Body of pancreas (tissue), 4 donors: ENCODE measurements around the gene BOD1. TPM values are rescaled to one million over a fixed set of nuclear protein-coding genes. Genes with fewer than 3 reads are reported as not detected.
A peak's percentile ranks its signal among the peaks of the same experiment; 100 is the strongest.

ENCODE experiments used
- ATAC-seq: fragments of 150-250 bp; one replicate; pipeline ENCODE4 v1.9.1; 2016
- DNase-seq, 4 donors: peaks; one replicate each; pipeline ENCODE4 v3.0.0-alpha.2; 2019
- H3K27ac ChIP-seq, 4 donors: fragments of 200-600 bp; sonication (generic); 1 replicate in 3 of 4; 2 replicates in 1 of 4; pipeline versions ENCODE4 v1.5.1 to v1.6.1; 2016 to 2019; ENCODE audit warnings: mild to moderate bottlenecking in 1 of 4, mixed read lengths in 1 of 4, moderate library complexity in 1 of 4
- H3K27me3 ChIP-seq, 2 donors: fragments of 200-600 bp; sonication (generic); one replicate each; pipeline ENCODE4 v1.6.0; 2016; ENCODE audit warnings: mild to moderate bottlenecking in 1 of 2
- H3K36me3 ChIP-seq, 2 donors: fragments of 200-600 bp; sonication (generic); replicated peaks in 1 of 2; 2 replicates each; pipeline ENCODE4 v1.5.1; 2016; ENCODE audit warnings: low read depth in 2 of 2; ENCODE audit not compliant: insufficient read depth in 1 of 2
- H3K4me1 ChIP-seq: fragments of 200-600 bp; sonication (generic); one replicate; pipeline ENCODE4 v1.6.0; 2016
- H3K4me3 ChIP-seq, 2 donors: fragments of 200-600 bp; sonication (generic); 1 replicate in 1 of 2; 2 replicates in 1 of 2; pipeline ENCODE4 v1.5.1; 2016 to 2019
- H3K9me3 ChIP-seq, 3 donors: fragments of 200-600 bp; sonication (generic); 1 replicate in 2 of 3; 2 replicates in 1 of 3; pipeline ENCODE4 v1.5.1; 2016
- POLR2A ChIP-seq, 3 donors: fragments of 450-650 bp; IDR thresholded peaks; one replicate each; pipeline ENCODE4 v1.6.1; 2016; ENCODE audit warnings: antibody characterized with exemption in 3 of 3, mild to moderate bottlenecking in 2 of 3
- WGBS, 2 donors: methylation state at CpG; one replicate each; pipeline ENCODE4 v1.1.5; 2017; 5-methylcytosine and 5-hydroxymethylcytosine counted together
- intact Hi-C: fragments of 100-400 bp; cut with DNase I; formaldehyde crosslinking; loops from one replicate; pipeline ENCODE4 v1.15.1; 2023
- total RNA-seq, 2 donors: library from RNA; depleted of rRNA; stranded (reverse); fragments of >200 nt; gene quantifications; one replicate each; pipeline ENCODE4 v1.1.0, GENCODE V29; 2016
- TF ChIP-seq, protein P1 (sequence below), 7 experiments: fragments of 450-650 bp in 4 of 7; fragments of 200-600 bp in 3 of 7; sonication (generic) in 3 of 7; IDR thresholded peaks; one replicate each; pipeline ENCODE4 v1.5.1; 2016 to 2019; ENCODE audit warnings: antibody characterized with exemption in 7 of 7

The BOD1 gene
- total RNA-seq, 2 donors from 2014 or later = 32.7 to 36.9 TPM

DNA sequence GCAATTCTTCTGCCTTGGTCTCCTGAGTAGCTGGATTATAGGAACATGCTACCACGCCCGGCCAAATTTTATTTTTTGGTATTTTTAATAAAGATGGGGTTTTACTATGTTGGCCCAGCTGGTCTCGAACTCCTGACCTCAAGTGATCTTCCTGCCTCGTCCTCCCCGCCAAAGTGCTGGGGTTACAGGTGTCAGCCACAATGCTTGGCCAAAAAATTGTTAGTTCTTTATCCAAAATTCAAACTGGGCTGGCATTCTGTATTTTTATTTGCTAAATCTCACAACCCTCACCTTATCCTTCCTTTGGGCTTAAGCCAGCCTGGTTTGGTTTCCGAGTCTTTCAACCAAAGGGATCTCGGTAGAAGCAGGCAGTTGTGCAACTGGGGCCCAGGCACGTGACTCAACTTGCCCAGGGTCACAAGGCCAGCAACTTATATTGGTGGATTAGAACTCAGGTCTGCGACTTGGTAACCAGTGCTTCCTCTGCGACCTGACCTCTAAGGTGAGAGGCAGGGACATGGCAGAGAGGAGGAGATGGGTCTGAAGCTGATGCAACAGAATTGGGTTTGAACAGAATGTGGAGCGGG is 26.5 kb upstream of the BOD1 start:
- H3K4me1 ChIP-seq = no peaks in the 10 kb centered on the region
- H3K27ac ChIP-seq = no peak overlapping the region
- H3K4me3 ChIP-seq = no peak overlapping the region
- ATAC-seq (no peak), DNase-seq (no peak)
- no peak for TF ChIP-seq POLR2A (IDR thresholded peaks at IDR 0.05)
- TF ChIP-seq, protein P1, sequence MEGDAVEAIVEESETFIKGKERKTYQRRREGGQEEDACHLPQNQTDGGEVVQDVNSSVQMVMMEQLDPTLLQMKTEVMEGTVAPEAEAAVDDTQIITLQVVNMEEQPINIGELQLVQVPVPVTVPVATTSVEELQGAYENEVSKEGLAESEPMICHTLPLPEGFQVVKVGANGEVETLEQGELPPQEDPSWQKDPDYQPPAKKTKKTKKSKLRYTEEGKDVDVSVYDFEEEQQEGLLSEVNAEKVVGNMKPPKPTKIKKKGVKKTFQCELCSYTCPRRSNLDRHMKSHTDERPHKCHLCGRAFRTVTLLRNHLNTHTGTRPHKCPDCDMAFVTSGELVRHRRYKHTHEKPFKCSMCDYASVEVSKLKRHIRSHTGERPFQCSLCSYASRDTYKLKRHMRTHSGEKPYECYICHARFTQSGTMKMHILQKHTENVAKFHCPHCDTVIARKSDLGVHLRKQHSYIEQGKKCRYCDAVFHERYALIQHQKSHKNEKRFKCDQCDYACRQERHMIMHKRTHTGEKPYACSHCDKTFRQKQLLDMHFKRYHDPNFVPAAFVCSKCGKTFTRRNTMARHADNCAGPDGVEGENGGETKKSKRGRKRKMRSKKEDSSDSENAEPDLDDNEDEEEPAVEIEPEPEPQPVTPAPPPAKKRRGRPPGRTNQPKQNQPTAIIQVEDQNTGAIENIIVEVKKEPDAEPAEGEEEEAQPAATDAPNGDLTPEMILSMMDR (IDR thresholded peaks at IDR 0.05) = no peak
- H3K36me3 ChIP-seq = no peaks in the 10 kb centered on the region
- H3K9me3 ChIP-seq = no peaks in the 10 kb centered on the region
- intact Hi-C loops = no loop called here
- WGBS, 2 donors = 82 to 87% methylated on average over 11 of the region's 11 CpGs
- no peaks in the 10 kb centered on the region for H3K27me3 ChIP-seq

DNA sequence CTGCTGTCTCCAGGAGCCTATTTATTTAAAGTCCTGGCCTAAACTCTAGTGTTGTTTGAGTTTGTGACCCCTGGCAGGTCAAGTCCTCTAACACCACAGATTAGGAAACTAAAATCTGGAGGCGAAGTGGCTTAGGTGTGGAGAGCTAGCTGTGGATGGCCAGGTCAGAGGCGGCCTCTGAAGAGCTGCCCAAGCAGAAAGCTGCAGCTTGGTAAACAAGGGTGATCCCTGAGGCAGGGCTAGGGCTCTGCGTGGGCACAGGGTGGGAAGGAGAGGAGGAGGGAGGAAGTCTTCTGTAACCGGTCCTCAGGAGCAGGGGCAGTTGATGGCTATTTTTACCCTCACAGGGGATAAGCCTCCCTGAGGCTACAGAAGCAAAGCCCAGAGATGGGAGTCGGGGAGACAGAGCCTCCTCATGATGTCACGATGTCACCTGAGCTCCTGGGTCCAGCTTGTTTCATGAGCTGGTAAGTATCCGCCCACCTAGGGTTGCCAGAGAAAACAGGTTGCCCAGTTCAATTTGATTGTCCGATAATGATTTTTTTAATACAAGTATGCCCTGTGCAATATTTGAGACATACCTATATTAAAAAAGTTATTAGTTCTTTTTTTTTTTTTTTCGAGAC is 25.9 kb upstream of the BOD1 start:
- Histone ChIP-seq H3K27me3 (no peaks in the 10 kb centered on the region), H3K4me1 (no peaks in the 10 kb centered on the region), H3K36me3 (no peaks in the 10 kb centered on the region), H3K4me3 (no peak overlapping the region), H3K27ac (no peak overlapping the region), H3K9me3 (no peaks in the 10 kb centered on the region)
- no peak for ATAC-seq
- no peak for DNase-seq
- 87 to 91% methylated on average over 9 of the region's 9 CpGs for WGBS, 2 donors
- intact Hi-C loops = no loop called here
- TF ChIP-seq, protein P1 (IDR thresholded peaks at IDR 0.05) = no peak
- TF ChIP-seq POLR2A (IDR thresholded peaks at IDR 0.05) = no peak

DNA sequence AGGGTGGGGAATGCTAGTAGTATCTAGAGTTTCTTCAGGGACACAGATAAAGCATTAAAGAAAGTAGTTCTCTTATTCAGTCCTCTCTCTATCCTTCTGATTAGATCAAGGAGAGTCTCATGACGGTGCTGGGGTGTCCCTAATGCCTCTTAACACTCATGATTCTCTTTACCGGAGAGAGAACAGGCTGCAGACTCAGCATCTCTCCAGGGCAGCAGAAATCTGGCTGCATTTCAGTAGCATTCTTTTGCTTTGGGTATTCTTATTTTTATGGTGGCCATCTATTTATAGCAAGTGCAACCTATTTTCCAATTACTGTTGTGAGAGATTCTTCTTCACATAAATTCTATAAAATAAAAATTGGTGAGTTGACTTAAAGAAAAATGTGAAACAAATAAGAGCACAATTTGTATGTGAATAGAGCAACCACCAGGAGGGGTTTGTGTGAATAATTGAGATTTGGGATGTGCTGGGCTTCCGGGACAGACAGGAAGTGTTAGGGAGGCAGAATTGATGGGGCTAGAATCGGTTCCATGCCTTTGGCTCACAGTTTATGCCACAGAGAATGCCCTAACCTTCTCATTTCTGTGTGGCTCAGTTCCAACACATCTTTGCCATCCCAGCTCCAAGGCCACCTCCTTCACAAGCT is 23.8 kb upstream of the BOD1 start:
- DNase-seq (no peak), ATAC-seq (no peak)
- TF ChIP-seq, protein P1 (IDR thresholded peaks at IDR 0.05) = peak in 3 of 7 experiments; percentile 15 to 24 (median 17)
- TF ChIP-seq POLR2A (IDR thresholded peaks at IDR 0.05) = no peak
- H3K9me3 ChIP-seq = no peaks in the 10 kb centered on the region
- H3K4me3 ChIP-seq = no peak overlapping the region
- intact Hi-C loops = no loop called here
- no peak overlapping the region for H3K27ac ChIP-seq
- 59 to 64% methylated on average over 4 of the region's 4 CpGs for WGBS, 2 donors
- no peaks in the 10 kb centered on the region for H3K36me3 ChIP-seq
- H3K27me3 ChIP-seq = no peaks in the 10 kb centered on the region
- no peaks in the 10 kb centered on the region for H3K4me1 ChIP-seq

DNA sequence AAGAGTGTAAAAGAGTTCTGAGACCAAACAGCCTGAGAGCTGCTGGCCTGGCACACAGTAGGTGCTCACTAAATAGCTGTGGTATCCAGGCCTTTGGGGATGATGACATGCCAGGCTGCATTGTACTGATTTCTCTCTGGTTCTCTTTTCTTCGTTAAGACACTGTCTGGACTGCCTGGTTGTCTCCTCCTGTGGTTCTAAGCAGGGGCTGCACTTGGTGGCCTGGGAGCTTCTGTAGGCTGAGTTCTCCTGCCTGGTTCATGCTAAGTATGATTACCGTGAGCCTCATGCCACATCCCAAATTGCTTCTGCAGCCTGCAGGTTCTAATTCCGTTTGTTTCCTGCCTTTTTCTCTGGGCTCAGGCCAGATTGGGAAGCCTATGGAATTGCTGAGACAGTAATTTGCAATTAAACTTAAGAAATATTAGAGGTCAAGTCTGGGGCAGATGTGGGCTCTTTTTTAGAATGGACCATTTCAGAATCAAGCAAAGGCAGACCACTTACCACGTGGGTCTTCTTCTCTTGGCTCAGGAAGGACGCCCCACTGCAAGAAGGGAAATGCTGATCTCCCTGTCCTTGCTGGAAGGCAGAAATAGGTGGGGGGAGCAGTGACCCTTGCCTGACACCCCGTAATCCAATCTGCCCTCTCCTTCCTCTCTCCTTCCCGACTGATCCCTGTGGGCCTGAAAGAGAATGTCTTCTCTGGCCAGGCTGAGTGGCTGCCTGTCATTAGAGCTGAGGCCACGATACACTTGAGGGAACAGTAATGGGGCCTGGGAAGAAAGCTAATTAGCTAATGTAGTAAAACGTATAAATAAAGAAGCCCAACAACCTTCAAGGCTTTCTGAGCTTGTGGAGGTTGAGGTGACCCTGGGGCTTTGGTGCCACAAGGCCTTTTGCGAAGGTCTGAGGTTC is 21.9 kb upstream of the BOD1 start:
- H3K27ac ChIP-seq = no peak overlapping the region
- intact Hi-C loops = no loop called here
- TF ChIP-seq, protein P1 (IDR thresholded peaks at IDR 0.05) = no peak
- TF ChIP-seq POLR2A (IDR thresholded peaks at IDR 0.05) = no peak
- H3K4me1 ChIP-seq = no peaks in the 10 kb centered on the region
- DNase-seq = no peak
- no peaks in the 10 kb centered on the region for H3K27me3 ChIP-seq
- no peaks in the 10 kb centered on the region for H3K9me3 ChIP-seq
- no peaks in the 10 kb centered on the region for H3K36me3 ChIP-seq
- WGBS, 2 donors = 76 to 79% methylated on average over 10 of the region's 10 CpGs
- no peak overlapping the region for H3K4me3 ChIP-seq
- no peak for ATAC-seq
